Sigmoid colon (tissue), 4 donors: ENCODE data around the gene ALAS2.

Experiments used
- EP300 ChIP-seq, 4 donors: sonication (generic); formaldehyde crosslinking; IDR thresholded peaks; one replicate each; pipeline ENCODE4 v1.6.1; 2017; ENCODE audit warnings: antibody characterized with exemption in 4 of 4
- POLR2A ChIP-seq, 2 donors: fragments of 450-650 bp; IDR thresholded peaks; one replicate each; pipeline ENCODE4 v1.6.1; 2016; ENCODE audit warnings: antibody characterized with exemption in 2 of 2, mild to moderate bottlenecking in 2 of 2, moderate library complexity in 2 of 2
- TF ChIP-seq, protein P1 (sequence below), 4 experiments: fragments of 450-650 bp in 3 of 4; fragments of 200-600 bp in 1 of 4; IDR thresholded peaks; one replicate each; pipeline ENCODE4 v1.5.1; 2016 to 2019; ENCODE audit warnings: antibody characterized with exemption in 4 of 4, mild to moderate bottlenecking in 3 of 4, moderate library complexity in 2 of 4

DNA sequence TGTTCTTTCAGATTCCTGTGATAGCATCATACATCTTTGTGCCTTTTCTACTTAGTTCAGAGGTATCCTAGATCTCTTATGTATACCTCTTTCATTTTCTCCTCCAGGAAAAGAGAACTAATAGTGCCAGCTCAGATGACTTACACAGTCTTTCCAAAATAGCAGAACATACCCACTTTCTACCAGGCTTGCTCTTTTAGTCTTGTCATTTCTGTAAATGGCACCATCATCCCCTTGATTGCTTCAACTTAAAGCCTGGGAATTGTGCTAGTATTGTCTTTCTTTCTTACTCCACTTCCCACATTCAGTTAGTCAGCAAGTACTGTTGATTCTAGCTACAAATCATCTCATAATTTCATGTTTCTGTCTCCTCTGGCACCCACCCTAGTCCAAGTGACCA, 25.5 kb downstream of the ALAS2 start:
- TF ChIP-seq POLR2A (IDR thresholded peaks at IDR 0.05) (no peak), EP300 (IDR thresholded peaks at IDR 0.05) (no peak)
- TF ChIP-seq, protein P1, sequence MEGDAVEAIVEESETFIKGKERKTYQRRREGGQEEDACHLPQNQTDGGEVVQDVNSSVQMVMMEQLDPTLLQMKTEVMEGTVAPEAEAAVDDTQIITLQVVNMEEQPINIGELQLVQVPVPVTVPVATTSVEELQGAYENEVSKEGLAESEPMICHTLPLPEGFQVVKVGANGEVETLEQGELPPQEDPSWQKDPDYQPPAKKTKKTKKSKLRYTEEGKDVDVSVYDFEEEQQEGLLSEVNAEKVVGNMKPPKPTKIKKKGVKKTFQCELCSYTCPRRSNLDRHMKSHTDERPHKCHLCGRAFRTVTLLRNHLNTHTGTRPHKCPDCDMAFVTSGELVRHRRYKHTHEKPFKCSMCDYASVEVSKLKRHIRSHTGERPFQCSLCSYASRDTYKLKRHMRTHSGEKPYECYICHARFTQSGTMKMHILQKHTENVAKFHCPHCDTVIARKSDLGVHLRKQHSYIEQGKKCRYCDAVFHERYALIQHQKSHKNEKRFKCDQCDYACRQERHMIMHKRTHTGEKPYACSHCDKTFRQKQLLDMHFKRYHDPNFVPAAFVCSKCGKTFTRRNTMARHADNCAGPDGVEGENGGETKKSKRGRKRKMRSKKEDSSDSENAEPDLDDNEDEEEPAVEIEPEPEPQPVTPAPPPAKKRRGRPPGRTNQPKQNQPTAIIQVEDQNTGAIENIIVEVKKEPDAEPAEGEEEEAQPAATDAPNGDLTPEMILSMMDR (IDR thresholded peaks at IDR 0.05), result no peak
